Urinary bladder (tissue), 4 donors: ENCODE measurements around the gene AOC1. TPM values are rescaled to one million over a fixed set of nuclear protein-coding genes. Genes with fewer than 3 reads are reported as not detected.

Source experiments
- DNase-seq: peaks from one replicate; pipeline ENCODE4 v3.0.0-alpha.2; 2015; ENCODE audit errors: extremely low spot score
- H3K27ac ChIP-seq: one replicate; pipeline ENCODE4 v1.5.1; 2013; ENCODE audit warnings: low read depth, mild to moderate bottlenecking, moderate library complexity
- H3K36me3 ChIP-seq: one replicate; pipeline ENCODE4 v1.6.1; 2013; ENCODE audit warnings: mild to moderate bottlenecking, moderate library complexity; ENCODE audit not compliant: insufficient read depth
- H3K4me1 ChIP-seq: one replicate; pipeline ENCODE4 v1.6.1; 2013; ENCODE audit warnings: mild to moderate bottlenecking, moderate library complexity; ENCODE audit not compliant: insufficient read depth
- H3K4me3 ChIP-seq: one replicate; pipeline ENCODE4 v1.5.1; 2013; ENCODE audit warnings: low read depth, low read length
- WGBS: extraction: QIAGEN DNeasy Blood & Tissue Kit; methylation state at CpG from one replicate; pipeline ENCODE4 v1.1.7; 2013; 5-methylcytosine and 5-hydroxymethylcytosine counted together
- polyA plus RNA-seq: library from polyadenylated mRNA; stranded (reverse); fragments of 200-250 nt; gene quantifications from one replicate; pipeline ENCODE4 v1.2.3, GENCODE V29; 2013
- total RNA-seq: library from RNA; depleted of rRNA; stranded (reverse); fragments of >200 nt; gene quantifications from one replicate; pipeline ENCODE4 v1.2.3, GENCODE V29; 2014
- donor health status: healthy with polysubstance abuse.
- donor health status: healthy.

Gene AOC1
- total and polyA plus RNA-seq, 2 donors = 0.32 TPM; not detected in 1

- H3K4me1 ChIP-seq = no peaks in the 10 kb centered on the region
- no peak for DNase-seq
- H3K27ac ChIP-seq = no peak overlapping the region
- H3K36me3 ChIP-seq = no peaks in the 10 kb centered on the region
- H3K4me3 ChIP-seq = no peak overlapping the region
These were observed 27.0 kb downstream of the AOC1 start for GRCh38 chr7:150879345-150879744.

GRCh38 chr7:150881189-150881588 lies 28.9 kb downstream of the AOC1 start:
- no peak for DNase-seq
- 86% methylated on average over 1 of the region's 1 CpG for WGBS
- no peaks in the 10 kb centered on the region for H3K36me3 ChIP-seq
- H3K4me1 ChIP-seq = no peaks in the 10 kb centered on the region
- H3K4me3 ChIP-seq = no peak overlapping the region
- H3K27ac ChIP-seq = no peak overlapping the region

DNA sequence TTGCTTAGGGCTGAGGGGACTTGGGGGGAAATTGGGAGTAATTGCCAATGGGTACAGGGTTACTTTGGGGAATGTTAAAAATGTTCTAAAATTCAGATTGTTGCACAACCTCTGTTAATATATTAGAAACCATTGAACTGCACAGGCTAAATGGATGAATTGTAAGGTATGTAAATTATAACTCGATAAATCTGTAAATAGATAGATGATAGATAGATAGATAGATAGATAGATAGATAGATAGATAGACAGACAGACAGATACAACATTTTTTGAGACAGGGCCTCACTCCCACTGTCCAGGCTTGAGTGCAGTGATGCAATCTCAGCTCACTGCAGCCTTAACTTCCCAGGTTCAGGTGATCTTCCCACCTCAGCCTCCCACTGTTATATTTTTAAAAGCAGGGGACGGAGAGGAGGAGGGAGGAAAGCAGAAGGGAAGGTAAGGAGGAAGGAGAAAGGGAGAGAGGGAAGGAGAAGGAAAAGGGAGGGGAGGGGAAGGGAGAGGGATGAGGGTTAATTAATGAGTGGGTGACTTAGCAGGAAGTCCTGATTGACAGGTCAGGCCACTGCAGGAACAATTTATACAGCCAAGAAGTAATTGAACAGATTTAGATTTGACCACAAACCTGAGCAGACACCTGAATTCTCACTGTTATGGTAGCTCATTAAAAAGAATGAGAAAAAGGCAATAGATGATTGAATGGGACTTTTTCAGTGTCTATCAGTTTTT lies 38.7 kb downstream of the AOC1 start:
- 95% methylated on average over 2 of the region's 2 CpGs for WGBS
- H3K4me3 ChIP-seq = no peak overlapping the region
- no peaks in the 10 kb centered on the region for H3K36me3 ChIP-seq
- H3K4me1 ChIP-seq = no peaks in the 10 kb centered on the region
- H3K27ac ChIP-seq = no peak overlapping the region
- no peak for DNase-seq

- H3K4me1 ChIP-seq = no peaks in the 10 kb centered on the region
- no peak for DNase-seq
- no peaks in the 10 kb centered on the region for H3K36me3 ChIP-seq
- H3K27ac ChIP-seq = no peak overlapping the region
- no peak overlapping the region for H3K4me3 ChIP-seq
- 85% methylated on average over 5 of the region's 5 CpGs for WGBS
These were observed 39.4 kb downstream of the AOC1 start for GRCh38 chr7:150891740-150892139.

DNA sequence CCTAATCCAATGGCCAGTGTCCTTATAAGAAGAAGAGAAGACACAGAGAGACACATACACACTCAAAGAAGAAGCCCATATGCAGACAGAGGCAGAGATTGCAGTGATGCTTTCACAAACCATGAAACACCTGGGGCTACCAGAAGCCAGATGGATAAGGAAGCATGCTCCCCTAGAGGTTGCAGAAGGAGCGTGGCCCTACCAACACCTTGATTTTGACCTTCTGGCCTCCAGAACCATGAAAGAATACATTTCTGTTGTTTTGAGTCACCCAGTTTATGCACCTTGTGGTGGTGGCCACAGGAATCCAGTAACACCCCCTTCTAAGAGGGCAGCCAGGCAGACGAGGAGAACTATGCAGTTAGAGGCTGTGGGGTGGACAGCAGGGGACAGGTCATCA lies 43.5 kb downstream of the AOC1 start:
- no peaks in the 10 kb centered on the region for H3K4me1 ChIP-seq
- WGBS = 73% methylated on average over 2 of the region's 2 CpGs
- H3K4me3 ChIP-seq = no peak overlapping the region
- no peaks in the 10 kb centered on the region for H3K36me3 ChIP-seq
- no peak overlapping the region for H3K27ac ChIP-seq
- no peak for DNase-seq

DNA sequence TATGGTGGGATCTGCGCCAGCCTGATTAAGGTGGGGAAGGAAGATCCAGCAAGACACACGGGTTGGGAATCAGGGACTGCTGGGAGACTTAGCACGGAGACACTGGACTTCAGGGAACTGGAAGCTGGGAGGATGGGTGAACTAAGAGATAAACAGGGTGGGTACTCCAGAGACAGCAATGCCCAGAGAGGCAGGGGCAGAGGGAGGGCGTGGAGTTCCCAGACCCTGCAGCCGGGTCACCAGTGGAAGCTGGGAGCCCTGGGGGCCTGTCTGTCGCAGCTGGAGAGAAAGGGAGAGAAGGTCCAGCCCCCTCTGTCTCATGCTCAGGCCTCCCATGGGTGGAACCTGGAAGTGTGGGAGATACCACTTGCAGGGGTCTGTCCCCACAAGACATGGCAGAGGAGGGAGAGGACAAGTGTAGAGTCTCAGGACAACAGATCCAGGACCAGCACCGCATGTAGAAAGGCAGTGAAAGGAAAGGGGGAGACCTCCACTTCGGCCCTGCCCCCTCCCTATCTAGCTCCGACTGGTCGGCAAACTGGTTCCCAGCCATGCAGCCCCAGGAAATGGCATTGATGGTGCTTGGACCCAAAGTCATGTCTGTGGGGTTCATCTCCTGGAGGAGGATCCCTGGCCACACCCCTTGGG lies 44.4 kb downstream of the AOC1 start:
- Histone ChIP-seq H3K27ac (no peak overlapping the region), H3K36me3 (no peaks in the 10 kb centered on the region), H3K4me3 (no peak overlapping the region), H3K4me1 (no peaks in the 10 kb centered on the region)
- no peak for DNase-seq
- WGBS = 65% methylated on average over 10 of the region's 10 CpGs

DNA sequence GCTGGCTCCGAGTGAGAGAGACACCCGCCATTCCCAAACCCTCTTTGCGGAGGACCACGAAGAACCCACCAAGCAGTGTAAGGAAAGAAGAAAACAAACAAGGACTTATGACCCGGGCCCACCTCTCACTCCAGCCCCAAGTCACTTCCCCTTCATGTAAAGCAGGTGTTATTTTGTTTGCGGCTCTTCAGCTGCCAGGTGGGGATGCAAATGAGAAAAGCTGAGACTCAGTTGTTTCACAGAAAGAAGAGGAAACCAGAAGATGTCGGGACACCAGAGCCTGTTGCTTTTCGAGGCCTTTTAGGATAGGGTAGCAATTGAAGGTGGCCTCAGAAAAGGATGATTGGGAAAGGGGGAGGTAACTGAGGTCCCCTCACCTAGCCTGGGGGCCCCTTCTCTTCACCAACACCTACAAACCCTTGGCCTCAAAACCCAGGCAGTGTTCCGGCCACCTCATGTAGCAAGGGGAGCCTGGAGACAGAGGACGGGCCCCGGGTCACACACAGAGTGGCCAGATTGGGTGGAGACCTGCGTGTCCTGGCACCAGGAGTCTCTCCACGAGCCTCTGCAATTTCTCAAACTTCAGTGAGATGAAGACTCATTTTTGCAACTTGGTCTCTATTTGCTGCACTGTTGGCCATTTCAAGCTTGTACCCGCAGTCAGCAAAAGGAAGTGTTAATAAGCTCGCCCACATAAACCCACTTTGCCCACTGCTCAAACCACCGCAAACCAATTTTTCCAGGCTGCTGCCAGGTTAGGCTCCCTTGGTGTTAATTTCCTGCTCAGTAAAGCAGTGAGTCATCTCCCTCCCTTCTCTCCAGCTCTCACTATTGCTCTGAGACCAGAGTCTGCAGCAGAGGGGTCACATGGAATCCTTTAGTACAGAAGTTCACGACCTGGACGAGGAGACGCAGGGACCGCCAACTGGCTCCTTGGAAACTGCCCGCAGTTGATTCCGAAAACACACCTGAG lies 45.5 kb downstream of the AOC1 start:
- no peak for DNase-seq
- no peaks in the 10 kb centered on the region for H3K36me3 ChIP-seq
- no peak overlapping the region for H3K4me3 ChIP-seq
- 64% methylated on average over 22 of the region's 22 CpGs for WGBS
- no peaks in the 10 kb centered on the region for H3K4me1 ChIP-seq
- H3K27ac ChIP-seq = no peak overlapping the region

- 13% methylated on average over 22 of the region's 22 CpGs for WGBS
- Histone ChIP-seq H3K4me1 (no peaks in the 10 kb centered on the region), H3K27ac (no peak overlapping the region), H3K4me3 (no peak overlapping the region), H3K36me3 (no peaks in the 10 kb centered on the region)
- no peak for DNase-seq
These were observed 46.2 kb downstream of the AOC1 start for GRCh38 chr7:150898475-150899011.

DNA sequence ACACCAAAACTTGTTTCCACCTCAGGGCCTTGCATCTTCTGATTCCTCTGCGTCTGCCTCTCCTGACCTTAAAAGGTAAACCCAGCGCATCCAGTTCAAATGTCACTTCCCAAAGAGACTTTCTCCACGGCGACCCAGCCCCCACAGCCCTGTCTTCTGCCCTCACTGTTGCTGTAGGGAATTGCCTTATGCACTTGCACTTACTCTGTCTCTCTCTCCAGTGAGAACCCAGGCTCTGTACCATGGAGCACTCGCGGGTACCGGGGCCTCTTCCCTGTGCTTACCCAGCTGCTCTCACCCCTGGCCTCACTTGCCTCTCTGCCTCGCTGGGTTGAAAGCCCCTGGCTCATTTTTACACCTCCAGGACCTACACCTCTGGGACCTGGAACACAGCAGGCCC lies 48.4 kb downstream of the AOC1 start:
- 87% methylated on average over 8 of the region's 8 CpGs for WGBS
- Histone ChIP-seq H3K4me3 (no peak overlapping the region), H3K27ac (no peak overlapping the region), H3K36me3 (no peaks in the 10 kb centered on the region), H3K4me1 (no peaks in the 10 kb centered on the region)
- no peak for DNase-seq

DNA sequence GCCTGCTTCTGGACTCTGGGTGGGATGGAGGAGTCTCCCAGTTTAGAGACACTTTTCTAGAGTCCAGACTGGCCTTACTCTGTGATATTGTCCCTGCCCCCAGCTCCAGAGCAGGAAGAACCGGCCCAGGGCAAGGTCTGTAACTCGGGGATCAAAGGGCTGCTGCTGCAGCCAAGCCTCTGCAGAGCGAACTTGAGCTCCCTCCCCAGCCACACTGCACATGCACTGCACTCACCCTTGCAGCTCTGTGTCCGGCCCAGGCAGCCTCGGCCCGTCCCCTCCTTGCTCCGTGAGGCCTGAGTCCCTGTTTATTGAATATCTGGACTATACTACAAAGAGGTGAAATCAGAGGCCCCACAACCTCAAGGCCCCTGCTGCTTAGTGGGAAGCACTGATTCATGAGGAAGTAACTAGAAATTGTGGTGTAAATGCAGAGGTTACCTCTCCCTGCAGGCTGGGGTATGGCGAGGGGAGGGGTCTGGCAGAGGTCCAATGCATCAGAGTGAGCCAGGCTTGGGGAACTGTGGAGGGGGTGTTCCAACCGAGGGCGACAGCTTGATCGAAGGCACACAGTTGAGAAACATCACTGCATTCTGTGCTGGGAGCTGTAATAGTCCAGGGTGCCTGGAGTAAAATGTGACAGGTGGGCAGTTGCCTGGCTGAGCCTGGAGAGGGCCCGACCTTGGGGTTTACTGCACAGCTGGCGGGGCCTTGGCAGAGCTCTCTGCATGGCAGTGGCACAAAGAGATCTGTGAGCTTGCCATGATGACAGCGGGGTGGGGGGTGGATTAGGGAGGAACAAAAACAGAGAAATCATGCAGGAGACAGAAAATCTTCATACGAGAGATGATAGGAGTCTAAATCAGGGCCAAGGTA lies 49.1 kb downstream of the AOC1 start:
- no peaks in the 10 kb centered on the region for H3K36me3 ChIP-seq
- H3K4me1 ChIP-seq = no peaks in the 10 kb centered on the region
- DNase-seq = no peak
- 39% methylated on average over 15 of the region's 15 CpGs for WGBS
- no peak overlapping the region for H3K27ac ChIP-seq
- H3K4me3 ChIP-seq = no peak overlapping the region

DNA sequence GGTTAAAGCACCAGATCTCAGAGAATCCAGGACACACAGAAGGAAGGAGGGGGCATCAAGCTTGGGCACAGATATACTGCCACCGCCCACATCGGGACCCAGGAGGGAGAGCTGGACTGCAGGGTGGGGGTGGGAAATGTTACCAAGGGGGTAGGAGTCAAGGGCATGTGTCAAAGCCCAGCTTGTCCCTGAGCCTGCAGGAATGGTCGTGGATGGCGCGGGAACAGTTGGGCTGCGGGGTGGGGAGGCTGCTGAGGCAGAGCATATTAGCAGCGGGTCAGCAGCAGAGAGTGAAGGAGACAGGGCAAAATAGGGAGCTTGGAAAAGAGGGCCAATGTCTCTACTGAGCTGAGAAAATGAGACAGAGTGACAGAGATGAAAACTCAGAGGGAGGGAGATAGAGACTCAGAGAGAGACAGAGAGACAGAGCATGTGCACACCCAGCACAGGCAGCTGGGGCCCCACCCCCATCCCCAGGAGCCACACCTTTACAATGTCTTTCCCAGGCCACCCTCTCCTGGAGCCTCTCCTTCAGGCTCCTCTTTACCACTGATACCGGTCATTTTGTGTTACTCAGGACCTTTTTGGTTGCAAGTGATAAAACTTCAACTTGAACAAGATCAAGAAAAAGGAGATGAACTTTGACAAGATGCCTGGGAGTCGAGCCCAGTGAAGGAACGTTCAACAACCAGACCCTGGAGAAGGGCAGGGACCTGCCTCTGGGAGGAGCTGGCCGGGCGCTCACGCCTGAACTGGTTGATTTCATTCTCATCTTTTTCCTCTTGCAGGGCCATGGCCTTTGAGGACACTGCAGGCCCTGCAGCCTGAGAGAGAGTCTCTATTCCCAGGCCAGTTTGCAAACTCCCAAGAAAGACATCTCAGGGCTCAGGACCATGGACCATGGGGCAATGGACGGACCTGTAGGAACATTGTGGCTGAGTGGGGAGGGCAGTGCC lies 50.0 kb downstream of the AOC1 start:
- DNase-seq = no peak
- H3K4me3 ChIP-seq = no peak overlapping the region
- H3K4me1 ChIP-seq = no peaks in the 10 kb centered on the region
- 74% methylated on average over 14 of the region's 14 CpGs for WGBS
- no peaks in the 10 kb centered on the region for H3K36me3 ChIP-seq
- no peak overlapping the region for H3K27ac ChIP-seq

GRCh38 chr7:150903606-150904005 lies 51.3 kb downstream of the AOC1 start:
- no peak overlapping the region for H3K27ac ChIP-seq
- WGBS = 25% methylated on average over 12 of the region's 12 CpGs
- no peak for DNase-seq
- H3K4me1 ChIP-seq = no peaks in the 10 kb centered on the region
- no peaks in the 10 kb centered on the region for H3K36me3 ChIP-seq
- no peak overlapping the region for H3K4me3 ChIP-seq
